Stimulated activated CD4-positive, alpha-beta T cell treated with anti-CD3 and anti-CD28 coated beads, Interleukin-1b, Interleukin-23, amount 100 ng/mL, for 24 hours (primary cell): ENCODE measurements around the gene DNPEP.

Experiments
- DNase-seq, 4 experiments: peaks; one replicate each; pipeline ENCODE4 v3.0.0-alpha.2; 2020; ENCODE audit warnings: low read depth in 4 of 4, low spot score in 1 of 4

Gene DNPEP

DNA sequence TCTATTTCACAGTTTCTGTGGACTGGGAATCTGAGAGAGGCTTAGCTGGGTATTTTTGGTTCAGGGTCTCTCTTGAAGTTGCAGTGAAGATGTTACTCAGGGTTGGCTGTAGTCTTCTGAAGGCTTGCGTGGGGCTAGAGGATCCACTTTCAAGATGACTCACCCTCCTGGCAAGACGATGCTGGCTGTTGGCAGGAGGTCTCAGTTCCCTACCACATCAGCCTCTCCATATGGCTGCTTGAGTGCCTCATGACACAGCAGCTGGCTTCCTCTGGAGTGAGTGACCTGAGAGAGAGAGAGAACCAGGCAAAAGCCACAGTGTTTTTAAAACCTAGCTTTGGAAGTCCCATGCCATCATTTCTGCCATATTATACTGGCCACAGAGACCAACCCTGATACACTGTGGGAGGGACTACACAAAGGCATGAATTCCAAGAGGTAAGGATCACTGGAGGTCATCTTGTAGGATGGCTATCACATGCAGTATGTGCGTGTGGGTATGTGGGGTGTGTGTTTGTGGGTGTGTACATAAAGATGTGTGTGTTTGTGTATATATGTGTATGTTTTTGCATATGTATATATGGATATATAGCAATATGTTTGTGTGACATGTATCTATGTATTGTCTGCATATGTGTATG, 25.1 kb downstream of the DNPEP start:
- DNase-seq = no peak

DNA sequence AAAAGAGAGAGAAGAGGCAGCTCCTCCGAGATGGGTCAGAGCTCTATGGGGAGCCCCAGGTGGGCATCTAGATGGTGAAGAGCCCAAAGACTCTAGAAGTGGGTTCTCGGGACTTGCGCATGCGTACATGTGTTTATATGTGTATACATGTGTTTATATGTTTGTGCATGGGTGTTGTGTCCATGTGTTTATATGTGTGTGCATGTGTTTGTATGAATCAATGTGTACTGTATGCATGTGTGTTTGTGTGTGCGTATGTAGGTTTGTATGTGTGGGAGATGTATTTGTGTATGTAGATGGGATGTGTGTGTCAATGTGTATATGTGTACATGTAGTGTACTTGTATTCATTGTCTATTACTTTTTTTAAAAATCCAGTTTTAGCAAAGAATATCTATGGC, 25.6 kb downstream of the DNPEP start:
- DNase-seq = no peak

DNA sequence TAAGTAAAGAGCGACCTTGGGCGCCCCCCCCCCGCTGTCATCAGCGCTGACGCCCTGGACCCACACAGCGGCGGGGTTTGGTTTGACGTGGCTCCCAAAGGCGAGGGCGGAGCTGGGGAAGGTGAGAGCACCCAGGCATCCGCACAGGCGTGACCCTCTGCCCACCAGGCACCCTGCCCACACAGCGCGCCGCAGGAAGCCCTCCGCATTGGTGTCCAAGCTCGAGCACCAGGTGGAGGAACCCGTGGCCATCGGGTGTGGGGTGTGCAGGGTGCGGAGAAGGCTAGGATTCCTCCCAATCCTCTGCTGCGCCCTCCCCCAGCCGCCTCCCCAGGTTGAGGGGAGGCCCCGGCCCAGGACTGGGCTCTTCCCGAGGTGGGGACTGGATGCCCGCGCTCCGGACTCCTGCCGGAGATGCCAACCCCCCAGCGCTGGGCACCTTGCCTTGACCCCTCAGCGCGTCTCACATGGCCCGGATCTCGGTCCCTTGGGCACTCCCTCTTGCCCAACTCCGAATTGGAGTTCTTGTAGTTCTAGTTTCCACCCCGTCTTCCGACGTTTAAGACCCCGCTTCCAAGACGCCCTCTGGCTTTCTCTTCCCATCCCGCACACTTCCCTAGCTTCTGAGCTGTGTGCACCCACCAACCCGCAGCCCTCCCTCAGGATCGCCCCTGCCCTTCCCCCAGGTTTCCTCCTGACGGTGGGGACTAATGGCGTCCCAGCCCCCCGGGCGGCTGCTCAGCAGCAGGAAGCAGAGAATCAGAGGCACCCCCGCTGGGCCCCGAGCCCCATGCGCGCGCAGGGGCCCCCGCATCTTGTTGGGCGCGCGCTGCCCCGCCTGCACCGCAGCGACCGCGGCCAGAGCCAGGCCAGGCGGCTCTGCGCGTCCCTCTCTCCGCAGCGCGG, 29.3 kb downstream of the DNPEP start:
- peak in 1 of 4 experiments; percentile 15 for DNase-seq

DNA sequence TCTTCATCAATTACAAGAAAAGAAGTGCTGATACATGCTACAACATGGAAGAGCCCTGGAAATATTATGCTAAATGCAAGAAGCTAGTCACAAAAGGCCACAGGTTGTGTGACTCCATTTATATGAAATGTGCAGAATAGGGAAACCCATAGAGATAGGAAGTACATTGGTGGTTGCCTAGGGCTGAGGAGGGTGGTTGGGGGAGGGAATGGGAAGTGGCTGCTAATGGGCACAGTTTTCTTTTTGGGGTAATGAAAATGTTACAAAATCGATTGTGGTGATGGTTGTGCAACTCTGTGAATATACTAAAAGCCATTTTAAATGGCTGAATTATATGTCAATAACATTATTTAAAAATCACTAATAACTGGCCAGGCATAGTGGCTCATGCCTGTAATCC, 30.9 kb downstream of the DNPEP start:
- no peak for DNase-seq

DNA sequence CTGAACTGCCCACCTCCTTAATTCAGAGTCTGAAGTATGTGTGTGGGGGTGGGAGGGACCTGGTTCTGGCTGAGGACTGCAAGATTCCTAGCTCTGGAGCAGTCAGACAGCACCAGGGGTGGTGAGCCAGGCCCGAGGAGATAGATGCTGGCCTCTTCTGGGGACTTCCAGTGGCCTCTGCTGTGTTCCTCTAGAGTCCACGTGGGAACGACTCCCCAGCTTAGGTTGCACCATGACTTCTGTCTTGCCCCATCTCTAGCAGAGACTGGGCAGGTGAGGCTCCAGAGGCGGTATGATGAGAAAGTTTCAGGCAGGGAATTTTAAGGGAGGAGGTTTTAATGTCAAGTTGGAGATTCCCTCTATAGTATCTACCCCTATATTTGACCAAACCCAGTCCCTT, 33.1 kb downstream of the DNPEP start:
- no peak for DNase-seq

DNA sequence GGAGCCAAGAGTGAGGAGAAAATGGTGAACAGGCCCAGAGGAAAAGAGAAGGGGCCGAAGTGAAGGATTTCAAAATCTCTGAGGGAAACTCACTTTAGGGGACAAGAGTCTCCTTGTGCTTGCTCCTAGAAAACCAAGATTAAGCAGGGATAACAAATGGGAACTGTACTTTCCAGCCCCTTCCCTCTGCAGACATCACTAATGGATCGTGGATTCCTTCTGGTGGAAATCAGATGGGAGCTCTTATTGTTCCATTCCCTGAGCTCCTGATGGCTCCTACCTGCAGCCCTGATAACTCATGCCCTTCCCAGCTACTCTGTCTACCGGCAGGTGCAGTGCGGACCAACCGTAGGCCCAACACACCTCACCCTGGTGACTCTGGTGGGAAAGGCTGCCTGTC, 34.6 kb downstream of the DNPEP start:
- DNase-seq = no peak

DNA sequence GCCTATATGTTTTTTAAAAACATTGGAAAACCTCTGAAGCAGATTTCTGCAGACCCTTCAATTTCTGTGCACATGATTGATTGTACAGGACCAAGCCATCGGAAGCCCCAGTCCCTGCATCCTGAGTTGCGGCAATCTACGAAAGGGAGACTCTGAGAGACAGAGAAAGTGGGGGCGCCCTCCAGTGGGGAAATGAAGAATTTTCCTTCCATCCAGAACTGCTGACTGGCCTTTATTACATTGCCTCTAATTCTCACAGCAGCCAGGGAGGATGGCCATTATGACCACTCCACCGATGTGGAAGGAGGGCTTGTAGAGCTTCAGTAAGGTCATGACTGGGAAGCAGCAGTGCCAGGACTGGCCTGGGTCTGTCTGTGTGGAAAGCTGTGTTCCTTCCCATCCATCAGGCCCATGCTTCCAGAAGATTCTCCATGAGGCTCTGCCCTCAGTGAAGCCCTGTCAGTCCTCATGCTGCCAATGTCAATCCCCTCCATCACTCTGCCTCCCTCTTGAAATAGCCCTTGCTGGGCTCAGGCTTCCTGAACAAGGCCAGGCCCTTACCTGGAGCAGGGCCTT, 35.2 kb downstream of the DNPEP start:
- DNase-seq = peak; percentile 35 to 59 (median 48)

DNA sequence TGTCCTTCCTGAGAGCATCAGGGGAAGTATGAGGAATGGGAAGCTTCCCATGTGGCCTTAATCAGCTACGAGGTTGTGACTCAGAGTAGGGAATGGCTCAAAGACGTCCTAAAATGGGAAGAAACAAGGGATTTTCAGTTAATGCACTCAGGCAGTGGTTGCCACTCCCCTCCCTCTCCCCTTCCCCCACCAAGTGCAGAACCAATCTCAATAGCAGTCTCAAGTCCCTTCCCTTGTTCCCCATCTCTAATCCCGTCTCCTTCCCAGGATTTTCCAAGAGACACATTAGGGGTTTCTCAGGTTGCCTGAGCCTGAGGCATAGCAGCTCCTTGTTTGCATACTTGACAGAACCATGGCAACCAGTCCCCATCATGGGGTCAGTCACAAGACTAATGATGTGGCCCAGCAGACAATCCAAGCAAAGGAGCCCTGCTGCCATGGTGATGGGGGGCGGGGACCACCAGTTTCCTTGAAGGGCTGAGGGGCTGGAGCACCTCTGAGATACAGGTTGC, 36.9 kb downstream of the DNPEP start:
- no peak for DNase-seq

DNA sequence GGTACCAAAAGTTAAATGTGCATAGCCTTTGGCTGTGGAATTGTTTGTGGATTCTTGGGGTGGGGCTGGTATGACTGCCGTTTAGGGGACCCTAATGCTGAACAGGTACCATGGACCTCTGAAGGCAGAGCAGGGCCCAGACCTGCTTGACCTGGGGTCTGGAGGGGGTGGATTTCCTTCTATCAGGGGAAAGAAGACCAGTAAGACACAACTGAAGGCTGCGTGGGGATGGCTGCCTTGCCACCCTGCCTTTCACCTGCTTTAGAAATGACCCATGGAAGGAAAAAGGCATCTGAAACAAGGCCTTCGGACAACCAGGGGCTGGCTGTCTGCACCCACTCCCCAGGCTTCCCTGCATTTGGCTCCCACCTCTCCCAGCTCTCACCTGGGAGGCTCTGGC, 37.5 kb downstream of the DNPEP start:
- no peak for DNase-seq

DNA sequence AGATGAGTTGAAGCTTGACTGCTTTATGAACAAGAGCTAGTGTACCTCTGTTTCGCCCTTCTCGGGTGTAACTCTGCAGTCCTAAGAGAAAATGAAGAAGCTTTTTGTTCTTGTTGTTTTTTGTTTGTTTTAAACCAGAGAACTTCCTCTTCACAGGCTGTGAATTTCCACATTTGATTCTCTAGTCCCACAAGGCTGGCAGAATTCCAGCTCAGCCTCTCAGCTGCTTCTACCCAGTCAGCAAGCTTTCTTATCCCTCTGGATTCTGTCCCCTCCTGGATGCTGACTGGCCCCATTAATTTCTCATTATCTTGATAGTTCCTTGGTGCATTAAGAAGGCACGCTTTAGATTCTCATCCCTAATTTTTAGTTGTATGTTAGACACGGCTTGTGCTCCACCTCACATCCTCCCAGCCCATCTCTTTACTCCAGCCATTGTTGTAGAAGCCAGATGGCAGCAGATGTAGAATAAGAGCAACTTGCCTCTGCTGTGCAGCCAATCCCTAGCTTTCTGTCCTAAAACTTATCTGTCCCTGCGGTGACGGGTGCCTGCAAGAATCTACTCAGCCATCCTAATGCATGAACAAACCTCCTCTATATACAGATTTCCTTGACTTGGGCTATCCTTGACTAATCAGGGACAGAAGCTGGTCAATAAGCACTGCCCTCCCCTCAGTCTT, 42.8 kb downstream of the DNPEP start:
- no peak for DNase-seq

DNA sequence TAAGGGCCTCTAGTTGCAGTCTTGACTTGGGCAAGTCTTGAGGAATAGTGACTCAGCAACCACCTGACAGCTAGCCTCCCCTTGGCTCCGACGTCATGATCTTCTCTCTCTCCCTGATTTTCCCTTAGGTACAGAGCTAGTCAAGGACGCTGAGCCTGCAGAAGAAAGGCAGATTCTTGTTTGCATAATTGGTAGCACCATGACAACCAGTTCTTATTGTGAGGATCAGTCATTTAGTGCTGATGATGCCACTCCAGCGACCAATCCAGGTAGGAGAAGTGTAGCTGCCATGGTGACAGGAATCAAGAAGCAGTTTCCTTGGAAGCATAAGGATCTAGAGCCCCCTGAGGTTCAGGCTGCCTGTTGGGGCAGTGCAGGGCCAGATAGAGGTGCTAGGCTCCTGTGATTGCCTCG, 52.3 kb downstream of the DNPEP start:
- no peak for DNase-seq

DNA sequence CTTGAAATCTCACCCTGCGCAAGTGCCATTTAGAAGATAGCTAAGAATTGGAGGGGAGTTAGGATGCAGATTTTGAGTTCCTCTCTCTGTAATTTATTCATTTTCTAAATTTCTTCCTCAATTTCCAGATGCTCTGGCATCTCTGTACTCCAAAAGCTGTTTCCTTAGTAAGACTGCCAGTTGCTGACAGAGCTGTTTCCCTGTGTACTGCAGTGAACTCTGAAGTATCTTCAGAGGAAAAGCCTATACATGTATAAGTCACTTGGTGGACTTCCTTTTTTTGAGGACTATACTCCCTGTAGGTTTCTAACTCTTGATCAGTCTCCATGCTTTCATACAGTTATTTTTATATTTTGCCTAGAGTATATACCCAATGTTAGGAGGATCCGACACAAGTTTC, 53.6 kb downstream of the DNPEP start:
- DNase-seq = no peak

DNA sequence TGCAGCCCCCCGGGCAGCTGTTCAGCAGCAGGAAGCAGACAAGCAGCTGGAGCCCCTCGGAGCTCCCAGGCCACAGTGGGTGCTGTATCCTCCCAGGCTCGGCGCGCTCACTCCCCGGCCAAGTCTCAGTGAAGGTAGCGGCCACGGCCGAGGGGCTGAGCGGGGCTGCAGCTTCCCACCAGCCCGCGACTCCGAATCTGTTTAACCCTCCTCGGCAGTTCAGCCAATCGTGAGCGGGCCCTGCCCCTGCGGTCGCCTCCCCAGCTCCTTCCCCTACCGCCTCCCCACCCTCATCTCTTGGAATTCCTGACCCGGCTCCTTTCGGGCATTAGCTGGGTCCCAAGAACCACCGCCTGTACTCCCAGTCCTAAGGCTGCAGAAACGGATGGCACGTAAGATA, 55.2 kb downstream of the DNPEP start, which contains the start of gene RESP18:
TSS of gene RESP18 (minus strand) at position 203 of the 400 bp plus-strand sequence.
- DNase-seq = no peak

DNA sequence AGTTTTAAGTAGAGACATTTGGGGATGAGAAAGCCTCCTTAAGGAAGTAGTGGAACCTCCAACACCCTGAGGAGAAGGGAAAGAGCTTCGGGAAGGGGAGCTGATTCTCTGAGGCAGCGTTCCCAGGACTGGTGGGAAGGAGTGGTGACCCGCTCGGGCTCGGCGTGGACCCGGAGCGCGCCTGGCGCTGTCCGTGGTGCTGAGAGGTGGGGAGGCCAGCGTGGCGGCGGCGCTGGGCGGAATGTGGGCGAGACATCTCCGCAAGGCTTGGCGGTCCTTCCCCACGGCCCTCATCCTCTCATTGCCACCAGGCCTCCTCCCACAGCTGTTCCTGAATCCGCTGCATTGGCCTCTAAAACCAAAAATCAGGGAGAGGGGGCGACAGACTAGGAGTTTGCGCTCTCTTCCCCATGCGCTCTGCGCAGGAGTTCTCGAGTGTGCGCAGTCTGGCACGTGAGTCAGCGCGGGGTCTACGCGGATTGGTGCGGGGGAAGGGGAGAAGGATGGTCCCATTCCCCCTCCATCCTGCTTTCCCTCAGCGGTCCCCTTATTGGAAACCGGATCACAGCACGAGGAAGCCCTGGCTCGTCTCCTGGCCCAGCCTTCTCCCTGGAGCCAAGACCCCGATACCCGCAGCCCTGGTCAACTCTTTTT, 56.0 kb downstream of the DNPEP start:
- DNase-seq = peak in 1 of 4 experiments; percentile 6

DNA sequence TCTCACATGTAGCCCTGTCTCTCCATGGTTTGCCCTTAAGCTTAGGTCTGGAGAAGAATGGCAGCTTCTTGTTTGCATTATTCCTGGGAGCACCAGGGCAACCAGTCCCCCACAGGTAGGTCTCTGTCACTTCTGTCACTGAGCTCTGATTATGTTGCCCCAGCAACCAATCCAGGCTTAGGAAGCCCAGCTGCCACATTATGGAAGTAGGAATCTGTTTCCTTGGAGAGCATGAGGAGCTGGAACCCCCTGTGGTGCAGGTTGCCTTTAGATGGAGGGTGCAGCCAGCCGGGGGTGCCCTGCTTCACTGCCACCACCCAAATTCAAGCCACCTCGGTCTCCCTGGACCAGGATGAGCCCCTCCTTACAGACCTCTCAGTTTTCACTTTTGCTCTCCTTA, 60.0 kb downstream of the DNPEP start:
- DNase-seq = no peak

DNA sequence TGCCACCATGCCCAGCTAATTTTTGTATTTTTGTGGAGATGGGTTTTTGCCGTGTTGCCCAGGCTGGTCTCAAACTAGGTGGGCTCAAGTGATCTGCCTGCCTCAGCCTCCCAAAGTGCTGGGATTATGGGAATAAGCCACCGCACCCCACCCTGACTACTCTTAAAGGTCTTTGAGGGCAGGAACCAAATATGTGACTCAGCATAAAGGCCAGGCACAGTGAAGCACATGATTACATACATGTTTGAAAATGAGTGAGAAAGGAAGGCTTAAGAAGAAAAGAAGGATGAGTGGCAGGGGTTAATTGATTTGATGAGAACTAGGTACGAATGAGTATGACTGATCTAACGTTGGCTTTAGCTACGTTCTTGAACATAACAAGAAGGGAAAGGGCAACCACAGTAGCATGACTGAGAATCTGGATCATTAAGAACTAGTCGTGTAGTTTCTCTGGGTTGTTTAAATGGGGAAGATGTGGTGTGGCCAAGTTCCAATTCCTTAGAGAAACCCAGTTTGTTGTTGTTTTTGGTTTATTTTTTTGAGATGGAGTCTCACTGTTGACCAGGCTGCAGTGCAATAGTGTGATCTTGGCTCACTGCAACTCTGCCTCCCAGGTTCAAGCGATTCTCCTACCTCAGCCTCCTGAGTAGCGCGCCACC, 61.9 kb downstream of the DNPEP start:
- no peak for DNase-seq

DNA sequence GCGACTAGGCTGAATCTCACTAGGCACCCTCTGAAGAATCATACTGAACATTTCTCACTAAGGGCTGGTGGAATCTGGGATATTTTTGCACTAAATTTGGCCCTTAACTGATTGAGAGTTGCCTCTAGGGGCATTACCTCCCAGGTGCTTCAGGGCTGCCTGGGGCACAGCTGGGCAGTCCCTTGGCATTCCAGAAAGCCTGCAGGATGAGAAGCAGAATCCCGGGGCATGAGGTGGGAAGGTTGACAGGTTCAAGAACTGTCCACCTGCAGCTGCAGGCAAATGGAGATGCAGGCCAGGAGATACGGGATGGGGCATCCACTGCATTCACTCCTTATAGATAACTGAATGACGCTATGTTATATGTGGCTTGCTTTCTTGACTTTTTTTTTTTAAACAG, 62.6 kb downstream of the DNPEP start:
- no peak for DNase-seq

DNA sequence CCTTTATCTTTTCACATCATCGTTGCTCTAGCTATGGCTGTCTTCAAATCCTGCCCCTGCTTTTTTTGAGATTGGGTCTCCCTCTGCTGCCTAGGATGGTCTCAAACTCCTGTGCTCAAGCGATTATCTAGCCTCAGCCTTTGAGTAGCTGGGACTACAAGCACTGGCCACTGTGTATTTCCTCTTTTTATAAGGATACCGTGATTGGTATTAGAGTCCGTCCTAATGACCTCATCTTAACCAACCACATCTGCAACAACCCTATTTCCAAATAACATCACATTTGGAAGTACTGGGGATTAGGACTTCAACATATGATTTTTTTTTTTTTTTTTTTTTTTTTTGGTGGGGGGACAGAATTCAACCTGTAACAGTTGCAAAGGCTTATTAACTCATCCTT, 64.3 kb downstream of the DNPEP start:
- DNase-seq = no peak
